Liver (tissue), 9 donors: ENCODE data around the gene RASGRF2. TPM values are rescaled to one million over a fixed set of nuclear protein-coding genes. Genes with fewer than 3 reads are reported as not detected.

Experiments
- DNase-seq: peaks from one replicate; pipeline ENCODE4 v3.0.0-alpha.2; 2017; ENCODE audit warnings: low spot score
- H3K27ac ChIP-seq, 2 donors: one replicate each; pipeline ENCODE4 v1.7.0; 2013; ENCODE audit warnings: inconsistent platforms in 2 of 2, low read length in 2 of 2, control low read depth in 1 of 2, low read depth in 1 of 2, mild to moderate bottlenecking in 1 of 2
- H3K27me3 ChIP-seq, 4 donors: one replicate each; pipeline versions ENCODE4 v1.6.1 to v1.7.0; 2013; ENCODE audit warnings: low read length in 3 of 4, inconsistent platforms in 1 of 4, mild to moderate bottlenecking in 1 of 4, moderate library complexity in 1 of 4; ENCODE audit not compliant: control insufficient read depth in 4 of 4, insufficient read depth in 4 of 4
- H3K36me3 ChIP-seq, 4 donors: one replicate each; pipeline versions ENCODE4 v1.6.1 to v1.7.0; 2013; ENCODE audit warnings: low read length in 3 of 4, mild to moderate bottlenecking in 3 of 4, low read depth in 1 of 4, moderate library complexity in 1 of 4; ENCODE audit not compliant: control insufficient read depth in 4 of 4, insufficient read depth in 3 of 4
- H3K4me1 ChIP-seq, 4 donors: one replicate each; pipeline versions ENCODE4 v1.6.1 to v1.7.0; 2013; ENCODE audit warnings: low read length in 3 of 4, mild to moderate bottlenecking in 3 of 4, moderate library complexity in 1 of 4; ENCODE audit not compliant: control insufficient read depth in 4 of 4, insufficient read depth in 4 of 4
- H3K4me3 ChIP-seq, 3 donors: one replicate each; pipeline versions ENCODE4 v1.6.1 to v1.7.0; 2013; ENCODE audit warnings: low read length in 3 of 3, control low read depth in 1 of 3, low read depth in 1 of 3, mild to moderate bottlenecking in 1 of 3
- H3K9ac ChIP-seq, 2 donors: one replicate each; pipeline ENCODE4 v1.7.0; 2013; ENCODE audit warnings: low read length in 2 of 2, mild to moderate bottlenecking in 2 of 2, moderate library complexity in 2 of 2, control low read depth in 1 of 2, low read depth in 1 of 2
- H3K9me3 ChIP-seq, 4 donors: one replicate each; pipeline versions ENCODE4 v1.6.1 to v1.7.0; 2013; ENCODE audit warnings: low read length in 3 of 4; ENCODE audit not compliant: control insufficient read depth in 4 of 4
- ATF3 ChIP-seq: IDR thresholded peaks from 2 replicates; pipeline ENCODE4 v1.6.1; 2016; ENCODE audit warnings: antibody characterized with exemption
- CTCF ChIP-seq: fragments of 150-350 bp; IDR thresholded peaks from 2 replicates; pipeline ENCODE4 v1.5.1; 2017; ENCODE audit warnings: improper control_type of control experiment, low read depth, low read length; ENCODE audit not compliant: missing input control
- EGR1 ChIP-seq, 2 donors: IDR thresholded peaks; 2 replicates each; pipeline ENCODE4 v1.6.1; 2016 to 2018; ENCODE audit warnings: antibody characterized with exemption in 2 of 2, low read depth in 2 of 2
- FOXA1 ChIP-seq: IDR thresholded peaks from 2 replicates; pipeline ENCODE4 v1.6.1; 2016; ENCODE audit warnings: antibody characterized with exemption
- FOXA2 ChIP-seq: IDR thresholded peaks from 2 replicates; pipeline ENCODE4 v1.6.1; 2016; ENCODE audit warnings: antibody characterized with exemption
- GABPA ChIP-seq, 2 donors: IDR thresholded peaks in 1 of 2; conservative IDR thresholded peaks in 1 of 2; 2 replicates each; pipeline ENCODE4 v1.6.1; 2016; ENCODE audit warnings: antibody characterized with exemption in 2 of 2, mild to moderate bottlenecking in 1 of 2, moderate library complexity in 1 of 2
- HNF4A ChIP-seq, 2 donors: conservative IDR thresholded peaks; 2 replicates each; pipeline ENCODE4 v1.6.1; 2016; ENCODE audit warnings: antibody characterized with exemption in 2 of 2, mild to moderate bottlenecking in 2 of 2
- HNF4G ChIP-seq: IDR thresholded peaks from 2 replicates; pipeline ENCODE4 v1.6.1; 2016; ENCODE audit warnings: antibody characterized with exemption
- JUND ChIP-seq, 2 donors: IDR thresholded peaks; 2 replicates each; pipeline ENCODE4 v1.6.1; 2016; ENCODE audit warnings: antibody characterized with exemption in 2 of 2
- NR2F2 ChIP-seq: IDR thresholded peaks from 2 replicates; pipeline ENCODE4 v1.6.1; 2016; ENCODE audit warnings: antibody characterized with exemption
- RAD21 ChIP-seq, 2 donors: IDR thresholded peaks; 2 replicates each; pipeline ENCODE4 v1.6.1; 2016; ENCODE audit warnings: antibody characterized with exemption in 2 of 2, mild to moderate bottlenecking in 2 of 2
- RXRA ChIP-seq, 2 donors: IDR thresholded peaks; 2 replicates each; pipeline ENCODE4 v1.6.1; 2017 to 2018; ENCODE audit warnings: antibody characterized with exemption in 2 of 2, mild to moderate bottlenecking in 1 of 2
- SP1 ChIP-seq: IDR thresholded peaks from 2 replicates; pipeline ENCODE4 v1.6.1; 2018; ENCODE audit warnings: antibody characterized with exemption, mild to moderate bottlenecking
- TAF1 ChIP-seq: conservative IDR thresholded peaks from 2 replicates; pipeline ENCODE4 v1.6.1; 2016; ENCODE audit warnings: antibody characterized with exemption, mild to moderate bottlenecking
- YY1 ChIP-seq: IDR thresholded peaks from 2 replicates; pipeline ENCODE4 v1.6.1; 2016; ENCODE audit warnings: antibody characterized with exemption, mild to moderate bottlenecking
- whole genome bisulfite sequencing: extraction: QIAGEN DNeasy Blood & Tissue Kit; methylation state at CpG from one replicate; pipeline ENCODE4 v1.1.7; 2013; 5-methylcytosine and 5-hydroxymethylcytosine counted together
- polyA plus RNA-seq, 2 donors: library from polyadenylated mRNA; stranded (reverse) in 1 of 2; unstranded in 1 of 2; fragments of 200-250 nt in 1 of 2; fragments of >200 nt in 1 of 2; fragmentation: Nextera tagmentation in 1 of 2; extraction: Ambion mirVana in 1 of 2; gene quantifications; one replicate each; pipeline versions ENCODE4 v1.2.1 to v1.2.3, GENCODE V29; 2013 to 2015
- total RNA-seq, 2 donors: library from RNA; depleted of rRNA; stranded (reverse); fragments of >200 nt; gene quantifications; one replicate each; pipeline ENCODE4 v1.2.3, GENCODE V29; 2014
- TF ChIP-seq, protein P1 (sequence below): IDR thresholded peaks from 2 replicates; pipeline ENCODE4 v1.6.1; 2016; ENCODE audit warnings: antibody characterized with exemption
- TF ChIP-seq, protein P2 (sequence below): IDR thresholded peaks from 2 replicates; pipeline ENCODE4 v1.6.1; 2016; ENCODE audit warnings: antibody characterized with exemption
- donor health status: healthy.
- donor health status: healthy.
- donor health status: healthy.
- donor health status: healthy.
- donor health status: healthy.

The RASGRF2 gene
- total and polyA plus RNA-seq, 4 donors, result 0.12 to 3.3 (median 0.23) TPM

DNA sequence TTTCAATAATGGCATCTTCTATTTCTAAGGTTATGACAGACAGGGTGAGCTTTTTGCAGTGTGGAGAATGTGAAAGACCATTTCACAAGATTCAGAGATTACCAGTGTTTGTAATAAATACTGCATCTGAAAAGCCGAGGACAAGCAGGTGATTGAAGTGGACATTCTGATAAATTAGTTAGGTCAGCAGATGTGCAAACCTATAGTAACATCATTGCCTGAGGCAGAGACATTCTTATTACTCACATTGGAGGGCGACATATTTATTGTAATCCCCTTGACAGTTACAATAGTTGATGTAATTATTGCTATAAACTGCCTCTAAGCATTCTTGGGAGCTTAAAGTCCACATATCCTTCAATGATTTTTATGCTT, 3.3 kb downstream of the RASGRF2 start (continued):
- TF ChIP-seq EGR1 (IDR thresholded peaks at IDR 0.05; ENCODE audit: low read depth in 2 of 2) (no peak), RAD21 (IDR thresholded peaks at IDR 0.05) (no peak), ATF3 (no peak), FOXA2 (no peak)
- TF ChIP-seq, protein P1, sequence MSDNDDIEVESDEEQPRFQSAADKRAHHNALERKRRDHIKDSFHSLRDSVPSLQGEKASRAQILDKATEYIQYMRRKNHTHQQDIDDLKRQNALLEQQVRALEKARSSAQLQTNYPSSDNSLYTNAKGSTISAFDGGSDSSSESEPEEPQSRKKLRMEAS, result no peak
- TF ChIP-seq, protein P2, sequence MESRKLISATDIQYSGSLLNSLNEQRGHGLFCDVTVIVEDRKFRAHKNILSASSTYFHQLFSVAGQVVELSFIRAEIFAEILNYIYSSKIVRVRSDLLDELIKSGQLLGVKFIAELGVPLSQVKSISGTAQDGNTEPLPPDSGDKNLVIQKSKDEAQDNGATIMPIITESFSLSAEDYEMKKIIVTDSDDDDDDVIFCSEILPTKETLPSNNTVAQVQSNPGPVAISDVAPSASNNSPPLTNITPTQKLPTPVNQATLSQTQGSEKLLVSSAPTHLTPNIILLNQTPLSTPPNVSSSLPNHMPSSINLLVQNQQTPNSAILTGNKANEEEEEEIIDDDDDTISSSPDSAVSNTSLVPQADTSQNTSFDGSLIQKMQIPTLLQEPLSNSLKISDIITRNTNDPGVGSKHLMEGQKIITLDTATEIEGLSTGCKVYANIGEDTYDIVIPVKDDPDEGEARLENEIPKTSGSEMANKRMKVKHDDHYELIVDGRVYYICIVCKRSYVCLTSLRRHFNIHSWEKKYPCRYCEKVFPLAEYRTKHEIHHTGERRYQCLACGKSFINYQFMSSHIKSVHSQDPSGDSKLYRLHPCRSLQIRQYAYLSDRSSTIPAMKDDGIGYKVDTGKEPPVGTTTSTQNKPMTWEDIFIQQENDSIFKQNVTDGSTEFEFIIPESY, result no peak

DNA sequence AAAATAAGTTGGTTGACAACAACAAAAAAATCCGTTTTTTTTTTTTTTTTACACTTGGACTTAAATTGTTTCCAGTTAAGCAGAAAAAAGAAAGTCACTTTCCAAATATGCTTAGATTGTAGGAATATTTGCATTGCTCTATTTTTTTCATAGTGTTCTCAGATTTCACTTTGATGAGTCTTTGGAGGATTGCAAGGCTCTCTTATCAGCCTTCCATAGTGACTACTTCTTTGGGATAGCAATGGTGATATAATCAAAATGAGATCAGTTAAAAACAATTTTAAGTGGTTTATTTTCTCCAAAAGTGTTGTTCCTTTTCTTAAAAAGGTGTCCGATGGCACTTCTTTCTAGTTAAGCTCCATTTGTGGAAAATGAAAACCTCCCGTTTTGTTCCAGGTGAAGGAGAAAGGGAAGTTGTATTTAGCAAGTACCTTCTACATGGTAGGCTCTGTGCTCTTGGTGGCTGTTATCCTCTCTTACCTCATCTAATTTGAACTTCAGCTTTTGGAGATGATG, 3.9 kb downstream of the RASGRF2 start:
- H3K4me1 ChIP-seq, result peaks cover 10 to 16% (median 13%) of the 10 kb centered on the region in 4 donors
- TF ChIP-seq SP1 (no peak), CTCF (no peak), FOXA2 (no peak), GABPA (IDR thresholded peaks at IDR 0.05 in 1 of 2, conservative IDR thresholded peaks at IDR 0.05 in 1 of 2) (no peak), HNF4G (no peak), RXRA (IDR thresholded peaks at IDR 0.05) (no peak)
- TF ChIP-seq, protein P1, result no peak
- peaks cover 0 to 4% (median 3%) of the 10 kb centered on the region in 4 donors for H3K27me3 ChIP-seq
- no peak overlapping the region for H3K9ac ChIP-seq
- no peaks in the 10 kb centered on the region for H3K36me3 ChIP-seq
- DNase-seq, result no peak
- H3K27ac ChIP-seq, result no peak overlapping the region
- no peak overlapping the region for H3K4me3 ChIP-seq
- WGBS, result 72% methylated on average over 3 of the region's 3 CpGs
- no peaks in the 10 kb centered on the region for H3K9me3 ChIP-seq

DNA sequence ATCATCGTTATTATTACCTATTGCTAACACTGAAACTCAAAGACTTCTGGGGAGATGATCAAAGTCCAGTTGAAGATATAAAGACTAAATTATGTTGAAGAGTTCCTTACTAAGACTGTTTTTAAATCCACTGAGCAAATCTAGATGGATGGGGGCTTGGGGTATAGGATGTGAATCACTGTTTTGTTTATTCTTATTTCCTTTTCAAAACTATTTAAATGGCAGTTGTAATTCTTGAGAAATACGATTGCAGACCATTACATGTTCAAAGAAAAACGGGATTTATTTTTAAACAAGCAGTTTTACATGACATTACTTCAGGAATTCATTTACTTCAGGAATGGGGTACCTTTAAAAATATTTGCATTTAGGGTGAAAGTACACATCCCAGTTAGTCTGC, 4.3 kb downstream of the RASGRF2 start:
- 49% methylated on average over 3 of the region's 3 CpGs for WGBS
- Histone ChIP-seq H3K27me3 (peaks cover 0 to 3% (median 2%) of the 10 kb centered on the region in 4 donors), H3K9me3 (no peaks in the 10 kb centered on the region), H3K36me3 (no peaks in the 10 kb centered on the region), H3K27ac (no peak overlapping the region), H3K4me1 (peaks cover 10 to 16% (median 13%) of the 10 kb centered on the region in 4 donors), H3K9ac (no peak overlapping the region), H3K4me3 (no peak overlapping the region)
- DNase-seq, result no peak
- TF ChIP-seq TAF1 (no peak), FOXA1 (no peak), ATF3 (no peak), YY1 (no peak), EGR1 (IDR thresholded peaks at IDR 0.05; ENCODE audit: low read depth in 2 of 2) (no peak), RXRA (IDR thresholded peaks at IDR 0.05) (no peak), HNF4G (no peak), FOXA2 (no peak), GABPA (IDR thresholded peaks at IDR 0.05 in 1 of 2, conservative IDR thresholded peaks at IDR 0.05 in 1 of 2) (no peak), HNF4A (conservative IDR thresholded peaks at IDR 0.05) (no peak), NR2F2 (no peak), JUND (IDR thresholded peaks at IDR 0.05) (no peak)
- TF ChIP-seq, protein P1, result no peak
